OCI-LY3 (cell line): ENCODE measurements around the gene TBX1.

Source experiments
- CTCF ChIP-seq: fragments of 200-600, 300-600 bp; sonication (generic); IDR thresholded peaks from 2 replicates; pipeline ENCODE4 v1.5.1; 2014; ENCODE audit warnings: antibody characterized with exemption, low read length, low read depth
- EZH2phosphoT487 ChIP-seq: fragments of 200-600 bp; shearing (Covaris generic); IDR thresholded peaks from 2 replicates; pipeline ENCODE4 v1.6.1; 2018; ENCODE audit warnings: antibody characterized with exemption, mixed run types, low read depth

- TF ChIP-seq CTCF (no peak), EZH2phosphoT487 (no peak)
These were observed 19.2 kb downstream of the TBX1 start for GRCh38 chr22:19779685-19780268.
